Measurements from ENCODE around the gene POU2AF3.
"Not testable (repeated sequence)": the region's sequence is repeated elsewhere in the genome, so short reads cannot be mapped to it uniquely, and the experiment has no call there.

POU2AF3 gene

DNA sequence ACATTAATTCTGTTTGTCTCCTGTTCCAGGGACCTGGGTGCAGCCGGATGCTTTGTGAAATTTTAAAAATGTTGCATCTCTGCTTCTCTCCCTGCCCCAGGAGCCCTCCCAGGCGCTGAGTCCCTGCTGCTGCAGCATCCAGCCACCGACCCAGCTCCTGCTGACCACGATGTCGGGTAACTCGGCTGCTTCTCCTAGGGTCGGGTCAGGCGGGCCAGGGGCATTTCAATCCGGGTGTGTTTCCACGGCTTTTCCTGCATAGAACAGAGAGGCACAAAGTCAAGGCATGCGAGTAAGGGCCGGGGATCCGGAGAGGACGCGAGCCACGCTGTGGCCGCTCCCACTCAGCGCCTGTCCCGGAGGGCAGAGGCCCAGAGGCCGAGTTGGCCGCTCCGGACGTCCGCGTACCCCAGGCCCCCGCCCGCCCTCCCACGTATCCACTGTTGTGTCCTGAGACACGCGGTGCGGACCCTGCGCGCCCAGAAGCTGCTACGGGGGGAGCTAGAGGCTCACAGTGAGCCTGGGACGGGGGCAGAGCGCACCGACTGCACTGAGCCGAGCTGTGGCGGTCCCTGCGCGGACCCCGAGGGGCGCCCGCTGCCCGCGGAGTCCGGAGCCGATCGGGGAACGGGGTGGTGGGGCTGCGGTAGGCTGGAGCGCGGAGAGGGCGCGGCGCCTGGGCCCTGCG, at the start of gene POU2AF3:
Gene POU2AF3, plus strand, starts transcription at position 134 of the 688 bp plus-strand sequence. Its CDS starts 36 bp downstream, at position 170.
- peaks cover 42% of the 10 kb centered on the region for H3K27me3 Mint-ChIP-seq (ENCODE audit: low read depth)

GRCh38 chr11:111250936-111251335, 47.4 kb upstream of the POU2AF3 start:
- Mint-ChIP-seq H3K27ac (no peak overlapping the region), H3K4me3 (no peak overlapping the region), H3K9me3 (no peaks in the 10 kb centered on the region), H3K27me3 (ENCODE audit: low read depth) (peaks cover 17% of the 10 kb centered on the region), H3K4me1 (ENCODE audit: low read depth) (no peaks in the 10 kb centered on the region), H3K36me3 (ENCODE audit: low read depth) (no peaks in the 10 kb centered on the region)
- no peak for DNase-seq (ENCODE audit: low spot score)

More for the DNA sequence above, at the start of gene POU2AF3:
- Mint-ChIP-seq H3K36me3 (ENCODE audit: low read depth) (no peaks in the 10 kb centered on the region), H3K4me3 (peak within 1 kb of the TSS; percentile 25), H3K4me1 (ENCODE audit: low read depth) (no peaks in the 10 kb centered on the region), H3K9me3 (no peaks in the 10 kb centered on the region), H3K27ac (no peak within 1 kb of the TSS)
- no peak for DNase-seq (ENCODE audit: low spot score)

DNA sequence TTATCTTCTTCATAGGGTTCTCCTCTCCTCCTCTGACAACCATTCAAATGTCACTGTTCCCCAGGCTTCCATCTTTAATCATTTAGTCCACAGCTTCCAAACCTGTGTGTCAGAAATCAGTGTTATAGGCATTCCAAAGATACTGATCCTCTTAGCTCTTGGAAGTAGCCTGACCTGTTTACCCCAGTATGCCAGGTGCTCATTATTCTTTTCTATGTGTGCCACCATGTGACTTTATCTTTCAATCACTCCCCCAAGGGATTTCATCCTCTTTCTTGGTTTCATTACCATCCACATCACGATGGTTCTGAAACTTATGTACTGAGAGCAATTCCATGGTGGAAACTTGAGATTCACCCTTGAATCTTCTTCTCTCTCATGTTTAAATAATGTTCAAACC, 45.2 kb upstream of the POU2AF3 start:
- Mint-ChIP-seq H3K4me3 (no peak overlapping the region), H3K4me1 (ENCODE audit: low read depth) (no peaks in the 10 kb centered on the region), H3K27me3 (ENCODE audit: low read depth) (peaks cover 11% of the 10 kb centered on the region), H3K36me3 (ENCODE audit: low read depth) (no peaks in the 10 kb centered on the region), H3K27ac (no peak overlapping the region), H3K9me3 (no peaks in the 10 kb centered on the region)
- DNase-seq (ENCODE audit: low spot score): no peak

- peaks cover 11% of the 10 kb centered on the region for H3K27me3 Mint-ChIP-seq (ENCODE audit: low read depth)
- no peak overlapping the region for H3K27ac Mint-ChIP-seq
- H3K36me3 Mint-ChIP-seq (ENCODE audit: low read depth): no peaks in the 10 kb centered on the region
- no peak for DNase-seq (ENCODE audit: low spot score)
- no peaks in the 10 kb centered on the region for H3K4me1 Mint-ChIP-seq (ENCODE audit: low read depth)
- H3K9me3 Mint-ChIP-seq: no peaks in the 10 kb centered on the region
- no peak overlapping the region for H3K4me3 Mint-ChIP-seq
Measured at GRCh38 chr11:111253630-111254029, 44.7 kb upstream of the POU2AF3 start.

- Mint-ChIP-seq H3K9me3 (no peaks in the 10 kb centered on the region), H3K36me3 (ENCODE audit: low read depth) (no peaks in the 10 kb centered on the region), H3K4me1 (ENCODE audit: low read depth) (peaks cover 3% of the 10 kb centered on the region), H3K4me3 (no peak overlapping the region), H3K27me3 (ENCODE audit: low read depth) (peaks cover 23% of the 10 kb centered on the region), H3K27ac (no peak overlapping the region)
- DNase-seq (ENCODE audit: low spot score): no peak
Measured at GRCh38 chr11:111258046-111258445, 40.3 kb upstream of the POU2AF3 start.

DNA sequence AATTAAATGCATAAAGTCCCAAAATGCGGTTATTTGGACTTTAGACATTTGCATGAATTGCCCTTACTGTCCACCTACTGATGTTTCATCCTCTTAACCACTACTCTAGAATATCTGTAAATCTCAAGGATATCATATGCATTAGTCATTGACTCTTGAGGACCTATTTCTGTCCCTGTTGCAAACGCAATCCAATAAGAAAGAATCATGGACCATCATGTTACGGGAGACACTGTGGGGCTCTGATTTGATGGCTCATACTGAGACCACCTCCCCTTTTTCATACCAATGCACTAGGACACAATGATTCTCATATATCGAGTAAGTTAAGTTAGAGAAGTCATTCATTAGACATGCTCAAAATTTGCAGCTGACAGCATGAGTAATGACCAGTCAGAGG, 38.5 kb upstream of the POU2AF3 start:
- H3K36me3 Mint-ChIP-seq (ENCODE audit: low read depth): no peaks in the 10 kb centered on the region
- no peak overlapping the region for H3K4me3 Mint-ChIP-seq
- no peak for DNase-seq (ENCODE audit: low spot score)
- H3K27me3 Mint-ChIP-seq (ENCODE audit: low read depth): peaks cover 23% of the 10 kb centered on the region
- no peak overlapping the region for H3K27ac Mint-ChIP-seq
- peaks cover 3% of the 10 kb centered on the region for H3K4me1 Mint-ChIP-seq (ENCODE audit: low read depth)
- H3K9me3 Mint-ChIP-seq: no peaks in the 10 kb centered on the region

DNA sequence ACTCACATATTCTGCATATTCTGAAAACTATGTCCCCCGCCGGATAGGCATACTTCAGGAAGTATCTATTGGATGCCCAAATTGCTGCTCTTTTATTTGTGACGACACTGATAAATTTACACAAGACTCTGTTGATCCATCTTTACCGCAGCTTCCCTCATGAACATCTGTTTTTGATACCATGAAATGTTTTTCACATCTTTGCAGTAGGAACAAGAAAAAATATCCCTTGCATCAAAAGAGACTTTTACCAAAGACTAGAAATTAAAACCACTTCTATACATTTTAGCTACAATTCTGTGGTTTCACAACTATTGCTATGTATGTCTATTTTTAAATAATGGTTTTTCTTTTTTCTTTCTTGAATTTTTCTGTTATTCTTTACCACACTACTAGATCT, 37.5 kb upstream of the POU2AF3 start:
- peaks cover 23% of the 10 kb centered on the region for H3K27me3 Mint-ChIP-seq (ENCODE audit: low read depth)
- no peak overlapping the region for H3K27ac Mint-ChIP-seq
- H3K36me3 Mint-ChIP-seq (ENCODE audit: low read depth): no peaks in the 10 kb centered on the region
- no peak for DNase-seq (ENCODE audit: low spot score)
- H3K4me3 Mint-ChIP-seq: no peak overlapping the region
- H3K9me3 Mint-ChIP-seq: no peaks in the 10 kb centered on the region
- peaks cover 3% of the 10 kb centered on the region for H3K4me1 Mint-ChIP-seq (ENCODE audit: low read depth)

DNA sequence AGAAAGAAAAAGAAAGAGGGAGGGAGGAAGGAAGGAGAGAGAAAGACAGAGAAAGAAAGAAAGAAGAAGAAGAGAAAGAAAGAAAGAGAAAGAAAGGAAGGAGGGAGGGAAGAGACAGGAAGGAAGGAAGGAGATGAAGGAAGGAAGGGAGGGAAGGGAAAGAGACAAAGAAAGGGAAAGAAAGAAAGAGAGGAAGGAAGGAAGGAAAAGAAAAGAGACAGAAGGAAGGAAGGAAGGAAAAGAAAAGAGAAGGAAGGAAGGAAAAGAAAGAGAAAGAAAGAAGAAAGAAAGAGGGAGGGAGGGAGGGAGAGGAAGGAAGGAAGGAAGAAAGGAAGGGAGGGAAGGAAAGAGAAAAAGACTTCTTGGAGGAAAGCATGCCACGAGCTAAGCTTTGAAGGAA, 33.7 kb upstream of the POU2AF3 start:
- H3K9me3 Mint-ChIP-seq: no peaks in the 10 kb centered on the region
- peaks cover 3% of the 10 kb centered on the region for H3K4me1 Mint-ChIP-seq (ENCODE audit: low read depth)
- no peak overlapping the region for H3K27ac Mint-ChIP-seq
- no peak for DNase-seq (ENCODE audit: low spot score)
- no peaks in the 10 kb centered on the region for H3K36me3 Mint-ChIP-seq (ENCODE audit: low read depth)
- H3K4me3 Mint-ChIP-seq: no peak overlapping the region
- peaks cover 20% of the 10 kb centered on the region for H3K27me3 Mint-ChIP-seq (ENCODE audit: low read depth)

- peaks cover 3% of the 10 kb centered on the region for H3K4me1 Mint-ChIP-seq (ENCODE audit: low read depth)
- H3K9me3 Mint-ChIP-seq: no peaks in the 10 kb centered on the region
- H3K4me3 Mint-ChIP-seq: no peak overlapping the region
- DNase-seq (ENCODE audit: low spot score): no peak
- H3K27me3 Mint-ChIP-seq (ENCODE audit: low read depth): peaks cover 18% of the 10 kb centered on the region
- H3K27ac Mint-ChIP-seq: no peak overlapping the region
- no peaks in the 10 kb centered on the region for H3K36me3 Mint-ChIP-seq (ENCODE audit: low read depth)
Measured at GRCh38 chr11:111265421-111265820, 32.9 kb upstream of the POU2AF3 start.

DNA sequence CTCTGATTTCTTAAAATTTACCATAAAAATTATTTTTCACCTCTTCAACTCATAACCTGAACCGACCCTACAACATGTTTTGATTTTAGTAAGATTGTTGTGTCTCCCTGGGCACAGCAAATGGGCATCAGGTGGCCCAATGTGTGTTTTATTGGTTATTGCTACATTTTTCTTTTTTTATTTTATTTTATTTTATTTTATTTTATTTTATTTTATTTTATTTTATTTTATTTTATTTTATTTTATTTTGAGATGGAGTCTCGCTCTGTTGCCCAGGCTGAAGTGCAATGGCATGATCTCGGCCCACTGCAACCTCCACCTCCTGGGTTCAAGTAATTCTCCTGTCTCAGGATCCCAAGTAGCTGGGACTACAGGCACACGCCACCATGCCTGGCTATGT, 30.0 kb upstream of the POU2AF3 start:
- H3K36me3 Mint-ChIP-seq (ENCODE audit: low read depth); H3K9me3 Mint-ChIP-seq; H3K27ac Mint-ChIP-seq; DNase-seq (ENCODE audit: low spot score); H3K4me3 Mint-ChIP-seq; H3K27me3 Mint-ChIP-seq (ENCODE audit: low read depth); H3K4me1 Mint-ChIP-seq (ENCODE audit: low read depth): not testable (repeated sequence)

- peaks cover 5% of the 10 kb centered on the region for H3K27me3 Mint-ChIP-seq (ENCODE audit: low read depth)
- no peak overlapping the region for H3K4me3 Mint-ChIP-seq
- no peak overlapping the region for H3K27ac Mint-ChIP-seq
- no peaks in the 10 kb centered on the region for H3K36me3 Mint-ChIP-seq (ENCODE audit: low read depth)
- no peaks in the 10 kb centered on the region for H3K9me3 Mint-ChIP-seq
- peaks cover 4% of the 10 kb centered on the region for H3K4me1 Mint-ChIP-seq (ENCODE audit: low read depth)
- no peak for DNase-seq (ENCODE audit: low spot score)
Measured at GRCh38 chr11:111269146-111269868, 29.0 kb upstream of the POU2AF3 start.

- H3K9me3 Mint-ChIP-seq: no peaks in the 10 kb centered on the region
- no peaks in the 10 kb centered on the region for H3K36me3 Mint-ChIP-seq (ENCODE audit: low read depth)
- no peak for DNase-seq (ENCODE audit: low spot score)
- peaks cover 4% of the 10 kb centered on the region for H3K4me1 Mint-ChIP-seq (ENCODE audit: low read depth)
- H3K4me3 Mint-ChIP-seq: no peak overlapping the region
- peaks cover 21% of the 10 kb centered on the region for H3K27me3 Mint-ChIP-seq (ENCODE audit: low read depth)
- no peak overlapping the region for H3K27ac Mint-ChIP-seq
Measured at GRCh38 chr11:111272420-111272819, 25.9 kb upstream of the POU2AF3 start.

DNA sequence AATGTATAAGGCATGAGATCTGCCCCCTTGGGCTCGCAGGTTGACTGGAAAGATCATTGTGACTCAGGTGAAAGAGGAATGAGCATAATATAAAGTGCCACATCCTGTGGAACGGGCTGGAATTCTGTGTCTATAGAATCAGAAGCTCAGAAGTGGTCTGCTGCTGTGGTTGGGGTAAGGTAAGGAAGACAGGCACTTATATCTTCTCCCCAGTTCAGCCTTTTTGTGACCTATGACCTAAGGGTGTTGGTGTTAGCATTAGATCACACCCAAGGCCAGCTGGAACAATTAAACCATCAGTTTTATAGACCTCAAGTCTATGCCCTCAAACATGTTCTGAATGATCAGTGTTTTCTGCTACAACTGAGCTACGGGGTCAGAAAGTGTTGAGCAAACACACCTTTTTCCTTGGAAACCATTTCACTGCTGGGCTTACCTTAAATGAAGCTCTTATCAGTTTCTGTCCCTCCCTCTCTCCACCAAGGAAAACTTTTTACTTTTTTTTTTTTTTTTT, 15.7 kb upstream of the POU2AF3 start:
- Mint-ChIP-seq H3K27me3 (ENCODE audit: low read depth) (peaks cover 9% of the 10 kb centered on the region), H3K27ac (no peak overlapping the region), H3K9me3 (no peaks in the 10 kb centered on the region), H3K36me3 (ENCODE audit: low read depth) (no peaks in the 10 kb centered on the region), H3K4me1 (ENCODE audit: low read depth) (peaks cover 1% of the 10 kb centered on the region), H3K4me3 (no peak overlapping the region)
- DNase-seq (ENCODE audit: low spot score): no peak

- Mint-ChIP-seq H3K36me3 (ENCODE audit: low read depth) (no peaks in the 10 kb centered on the region), H3K9me3 (no peaks in the 10 kb centered on the region), H3K27me3 (ENCODE audit: low read depth) (peaks cover 9% of the 10 kb centered on the region), H3K4me1 (ENCODE audit: low read depth) (peaks cover 1% of the 10 kb centered on the region), H3K27ac (no peak overlapping the region), H3K4me3 (no peak overlapping the region)
- DNase-seq (ENCODE audit: low spot score): no peak
Measured at GRCh38 chr11:111283945-111284481, 14.3 kb upstream of the POU2AF3 start.
